Measurements from ENCODE around the gene KRT86.
"Not testable (repeated sequence)": the region's sequence is repeated elsewhere in the genome, so short reads cannot be mapped to it uniquely, and the experiment has no call there.

KRT86 gene

GRCh38 chr12:52251367-52252051 lies 22.9 kb upstream of the KRT86 start:
- Mint-ChIP-seq H3K27me3 (peaks cover 59% of the 10 kb centered on the region), H3K4me1 (peaks cover 11% of the 10 kb centered on the region), H3K27ac (ENCODE audit: low read depth) (no peak overlapping the region), H3K36me3 (ENCODE audit: insufficient read depth) (peaks cover 3% of the 10 kb centered on the region), H3K4me3 (no peak overlapping the region), H3K9me3 (no peaks in the 10 kb centered on the region)
- DNase-seq (ENCODE audit: low spot score in 2 of 2) (no peak), ATAC-seq (replicated peaks; ENCODE audit: extremely low read depth, poor library complexity, severe bottlenecking) (no peak)

- not testable (repeated sequence) for H3K36me3 Mint-ChIP-seq (ENCODE audit: insufficient read depth)
- peaks cover 64% of the 10 kb centered on the region for H3K27me3 Mint-ChIP-seq
Measured at GRCh38 chr12:52252175-52252615, 22.2 kb upstream of the KRT86 start.

GRCh38 chr12:52252728-52253343 lies 21.6 kb upstream of the KRT86 start:
- DNase-seq (ENCODE audit: low spot score in 2 of 2) (no peak), ATAC-seq (replicated peaks; ENCODE audit: extremely low read depth, poor library complexity, severe bottlenecking) (no peak)
- H3K4me1 Mint-ChIP-seq: peaks cover 11% of the 10 kb centered on the region
- H3K36me3 Mint-ChIP-seq (ENCODE audit: insufficient read depth): peaks cover 3% of the 10 kb centered on the region
- H3K9me3 Mint-ChIP-seq: no peaks in the 10 kb centered on the region
- peaks cover 64% of the 10 kb centered on the region for H3K27me3 Mint-ChIP-seq
- no peak overlapping the region for H3K27ac Mint-ChIP-seq (ENCODE audit: low read depth)
- H3K4me3 Mint-ChIP-seq: no peak overlapping the region

More at GRCh38 chr12:52252175-52252615, 22.2 kb upstream of the KRT86 start:
- ATAC-seq (replicated peaks; ENCODE audit: extremely low read depth, poor library complexity, severe bottlenecking); H3K27ac Mint-ChIP-seq (ENCODE audit: low read depth); DNase-seq (ENCODE audit: low spot score in 2 of 2); H3K9me3 Mint-ChIP-seq; H3K4me3 Mint-ChIP-seq: not testable (repeated sequence)
- H3K4me1 Mint-ChIP-seq: peaks cover 11% of the 10 kb centered on the region

GRCh38 chr12:52253391-52254179 lies 20.9 kb upstream of the KRT86 start:
- H3K4me1 Mint-ChIP-seq: peaks cover 11% of the 10 kb centered on the region
- ATAC-seq (replicated peaks; ENCODE audit: extremely low read depth, poor library complexity, severe bottlenecking) (no peak), DNase-seq (ENCODE audit: low spot score in 2 of 2) (no peak)
- no peak overlapping the region for H3K4me3 Mint-ChIP-seq
- H3K36me3 Mint-ChIP-seq (ENCODE audit: insufficient read depth): peaks cover 3% of the 10 kb centered on the region
- H3K27me3 Mint-ChIP-seq: peaks cover 59% of the 10 kb centered on the region
- no peaks in the 10 kb centered on the region for H3K9me3 Mint-ChIP-seq
- H3K27ac Mint-ChIP-seq (ENCODE audit: low read depth): no peak overlapping the region

- H3K27me3 Mint-ChIP-seq: peaks cover 59% of the 10 kb centered on the region
- no peaks in the 10 kb centered on the region for H3K9me3 Mint-ChIP-seq
- H3K27ac Mint-ChIP-seq (ENCODE audit: low read depth): no peak overlapping the region
- ATAC-seq (replicated peaks; ENCODE audit: extremely low read depth, poor library complexity, severe bottlenecking) (no peak), DNase-seq (ENCODE audit: low spot score in 2 of 2) (no peak)
- no peak overlapping the region for H3K4me3 Mint-ChIP-seq
- H3K36me3 Mint-ChIP-seq (ENCODE audit: insufficient read depth): peaks cover 3% of the 10 kb centered on the region
- H3K4me1 Mint-ChIP-seq: peaks cover 11% of the 10 kb centered on the region
Measured at GRCh38 chr12:52254180-52254964, 20.1 kb upstream of the KRT86 start.

- no peak for DNase-seq (ENCODE audit: low spot score in 2 of 2)
- no peak for ATAC-seq (replicated peaks; ENCODE audit: extremely low read depth, poor library complexity, severe bottlenecking)
- Mint-ChIP-seq H3K27me3 (peaks cover 59% of the 10 kb centered on the region), H3K4me3 (no peak overlapping the region), H3K27ac (ENCODE audit: low read depth) (no peak overlapping the region), H3K4me1 (peaks cover 4% of the 10 kb centered on the region), H3K36me3 (ENCODE audit: insufficient read depth) (peaks cover 3% of the 10 kb centered on the region), H3K9me3 (no peaks in the 10 kb centered on the region)
Measured at GRCh38 chr12:52254965-52255751, 19.3 kb upstream of the KRT86 start.

GRCh38 chr12:52255926-52256583 lies 18.4 kb upstream of the KRT86 start:
- ATAC-seq (replicated peaks; ENCODE audit: extremely low read depth, poor library complexity, severe bottlenecking) (no peak), DNase-seq (ENCODE audit: low spot score in 2 of 2) (no peak)
- peaks cover 3% of the 10 kb centered on the region for H3K36me3 Mint-ChIP-seq (ENCODE audit: insufficient read depth)
- peaks cover 4% of the 10 kb centered on the region for H3K4me1 Mint-ChIP-seq
- no peak overlapping the region for H3K27ac Mint-ChIP-seq (ENCODE audit: low read depth)
- peaks cover 62% of the 10 kb centered on the region for H3K27me3 Mint-ChIP-seq
- no peaks in the 10 kb centered on the region for H3K9me3 Mint-ChIP-seq
- no peak overlapping the region for H3K4me3 Mint-ChIP-seq

- peaks cover 67% of the 10 kb centered on the region for H3K27me3 Mint-ChIP-seq
Measured at GRCh38 chr12:52256584-52256935, 17.9 kb upstream of the KRT86 start.

GRCh38 chr12:52257074-52257551 lies 17.3 kb upstream of the KRT86 start:
- no peaks in the 10 kb centered on the region for H3K4me1 Mint-ChIP-seq
- H3K4me3 Mint-ChIP-seq: no peak overlapping the region
- H3K36me3 Mint-ChIP-seq (ENCODE audit: insufficient read depth): peaks cover 3% of the 10 kb centered on the region
- peaks cover 73% of the 10 kb centered on the region for H3K27me3 Mint-ChIP-seq
- H3K27ac Mint-ChIP-seq (ENCODE audit: low read depth): no peak overlapping the region
- no peak for ATAC-seq (replicated peaks; ENCODE audit: extremely low read depth, poor library complexity, severe bottlenecking)
- H3K9me3 Mint-ChIP-seq: no peaks in the 10 kb centered on the region
- DNase-seq (ENCODE audit: low spot score in 2 of 2): no peak

More at GRCh38 chr12:52256584-52256935, 17.9 kb upstream of the KRT86 start:
- Mint-ChIP-seq H3K36me3 (ENCODE audit: insufficient read depth) (peaks cover 3% of the 10 kb centered on the region), H3K4me3 (no peak overlapping the region), H3K9me3 (no peaks in the 10 kb centered on the region), H3K27ac (ENCODE audit: low read depth) (no peak overlapping the region), H3K4me1 (peaks cover 3% of the 10 kb centered on the region)
- DNase-seq (ENCODE audit: low spot score in 2 of 2): no peak
- no peak for ATAC-seq (replicated peaks; ENCODE audit: extremely low read depth, poor library complexity, severe bottlenecking)

- peaks cover 76% of the 10 kb centered on the region for H3K27me3 Mint-ChIP-seq
- not testable (repeated sequence) for H3K4me1 Mint-ChIP-seq; H3K27ac Mint-ChIP-seq (ENCODE audit: low read depth); H3K4me3 Mint-ChIP-seq; H3K9me3 Mint-ChIP-seq; DNase-seq (ENCODE audit: low spot score in 2 of 2); ATAC-seq (replicated peaks; ENCODE audit: extremely low read depth, poor library complexity, severe bottlenecking); H3K36me3 Mint-ChIP-seq (ENCODE audit: insufficient read depth)
Measured at GRCh38 chr12:52257922-52258321, 16.5 kb upstream of the KRT86 start.

- H3K9me3 Mint-ChIP-seq: no peaks in the 10 kb centered on the region
- H3K27ac Mint-ChIP-seq (ENCODE audit: low read depth): no peak overlapping the region
- ATAC-seq (replicated peaks; ENCODE audit: extremely low read depth, poor library complexity, severe bottlenecking) (no peak), DNase-seq (ENCODE audit: low spot score in 2 of 2) (no peak)
- H3K36me3 Mint-ChIP-seq (ENCODE audit: insufficient read depth): no peaks in the 10 kb centered on the region
- no peaks in the 10 kb centered on the region for H3K4me1 Mint-ChIP-seq
- H3K4me3 Mint-ChIP-seq: no peak overlapping the region
- peaks cover 76% of the 10 kb centered on the region for H3K27me3 Mint-ChIP-seq
Measured at GRCh38 chr12:52258335-52258901, 16.0 kb upstream of the KRT86 start.
